Measurements from ENCODE around the gene BABAM2. TPM values are rescaled to one million over a fixed set of nuclear protein-coding genes. Genes with fewer than 3 reads are reported as not detected.
A peak's percentile ranks its signal among the peaks of the same experiment; 100 is the strongest.

The BABAM2 gene
- total and polyA plus RNA-seq, 3 experiments from 2014 or later, result 59.4 to 66.7 (median 65.6) TPM

- H3K4me1 ChIP-seq (ENCODE audit: insufficient read depth, low read length), result peaks cover 4% of the 10 kb centered on the region
- peak overlapping the region in 2 of 8 donors; percentile 61 to 80 for H3K27ac Mint-ChIP-seq
- H3K27me3 Mint-ChIP-seq, result no peaks in the 10 kb centered on the region
- ChIA-PET CTCF (no interaction called here), POLR2A (interaction anchor here (0.7 kb wide), 1 partner anchor 1200 kb away, joined by 3 read pairs; no protein-coding TSS in a partner anchor)
- no peaks in the 10 kb centered on the region for H3K9me3 ChIP-seq (ENCODE audit: low read length)
- H3K36me3 ChIP-seq (ENCODE audit: insufficient read depth, low read length), result no peaks in the 10 kb centered on the region
- no peak for DNase-seq
- no peak overlapping the region for H3K27ac ChIP-seq (ENCODE audit: low read depth, low read length)
- no peak overlapping the region for H3K4me3 ChIP-seq (ENCODE audit: low read length)
- H3K4me3 Mint-ChIP-seq, result no peak overlapping the region
- peaks cover 10 to 38% (median 18%) of the 10 kb centered on the region in 3 donors for H3K4me1 Mint-ChIP-seq
- H3K9me3 Mint-ChIP-seq, result no peaks in the 10 kb centered on the region
- H3K36me3 Mint-ChIP-seq, result peaks cover 4 to 19% (median 11%) of the 10 kb centered on the region in 3 donors
- H3K27me3 ChIP-seq (ENCODE audit: insufficient read depth, low read length, poor library complexity, severe bottlenecking), result no peaks in the 10 kb centered on the region
These were observed 24.3 kb downstream of the BABAM2 start for GRCh38 chr2:27914805-27915175.

- Mint-ChIP-seq H3K36me3 (peaks cover 4 to 19% (median 11%) of the 10 kb centered on the region in 3 donors), H3K4me3 (no peak overlapping the region), H3K9me3 (no peaks in the 10 kb centered on the region), H3K4me1 (peaks cover 14 to 40% (median 22%) of the 10 kb centered on the region in 3 donors), H3K27ac (no peak overlapping the region), H3K27me3 (no peaks in the 10 kb centered on the region)
- Histone ChIP-seq H3K27ac (ENCODE audit: low read depth, low read length) (no peak overlapping the region), H3K9me3 (ENCODE audit: low read length) (no peaks in the 10 kb centered on the region), H3K4me3 (ENCODE audit: low read length) (no peak overlapping the region), H3K27me3 (ENCODE audit: insufficient read depth, low read length, poor library complexity, severe bottlenecking) (no peaks in the 10 kb centered on the region), H3K4me1 (ENCODE audit: insufficient read depth, low read length) (peaks cover 8% of the 10 kb centered on the region), H3K36me3 (ENCODE audit: insufficient read depth, low read length) (no peaks in the 10 kb centered on the region)
- ChIA-PET POLR2A (interaction anchor here (0.7 kb wide), 1 partner anchor 1199 kb away, joined by 3 read pairs; no protein-coding TSS in a partner anchor), CTCF (no interaction called here)
- DNase-seq, result no peak
These were observed 24.7 kb downstream of the BABAM2 start for GRCh38 chr2:27915191-27915590.

- H3K27ac ChIP-seq (ENCODE audit: low read depth, low read length), result no peak overlapping the region
- no peak overlapping the region for H3K27ac Mint-ChIP-seq
These were observed 25.3 kb downstream of the BABAM2 start for GRCh38 chr2:27915874-27916273.

GRCh38 chr2:27916293-27916995 is 25.9 kb downstream of the BABAM2 start:
- H3K4me1 Mint-ChIP-seq, result peaks cover 18 to 43% (median 24%) of the 10 kb centered on the region in 3 donors
- H3K4me3 Mint-ChIP-seq, result no peak overlapping the region
- no peaks in the 10 kb centered on the region for H3K36me3 ChIP-seq (ENCODE audit: insufficient read depth, low read length)
- H3K9me3 Mint-ChIP-seq, result no peaks in the 10 kb centered on the region
- H3K9me3 ChIP-seq (ENCODE audit: low read length), result no peaks in the 10 kb centered on the region
- H3K4me1 ChIP-seq (ENCODE audit: insufficient read depth, low read length), result peaks cover 17% of the 10 kb centered on the region
- no peaks in the 10 kb centered on the region for H3K27me3 ChIP-seq (ENCODE audit: insufficient read depth, low read length, poor library complexity, severe bottlenecking)
- peaks cover 0 to 17% (median 7%) of the 10 kb centered on the region in 3 donors for H3K36me3 Mint-ChIP-seq
- DNase-seq, result no peak
- no peak overlapping the region for H3K4me3 ChIP-seq (ENCODE audit: low read length)
- ChIA-PET POLR2A (no interaction called here), CTCF (no interaction called here)
- no peaks in the 10 kb centered on the region for H3K27me3 Mint-ChIP-seq
- H3K27ac ChIP-seq (ENCODE audit: low read depth, low read length), result no peak overlapping the region
- no peak overlapping the region for H3K27ac Mint-ChIP-seq

More at GRCh38 chr2:27915874-27916273, 25.3 kb downstream of the BABAM2 start:
- no peaks in the 10 kb centered on the region for H3K9me3 ChIP-seq (ENCODE audit: low read length)
- peaks cover 15% of the 10 kb centered on the region for H3K4me1 ChIP-seq (ENCODE audit: insufficient read depth, low read length)
- ChIA-PET POLR2A (no interaction called here), CTCF (no interaction called here)
- no peak overlapping the region for H3K4me3 ChIP-seq (ENCODE audit: low read length)
- Mint-ChIP-seq H3K36me3 (peaks cover 4 to 19% (median 10%) of the 10 kb centered on the region in 3 donors), H3K4me1 (peaks cover 20 to 46% (median 27%) of the 10 kb centered on the region in 3 donors), H3K27me3 (no peaks in the 10 kb centered on the region), H3K9me3 (no peaks in the 10 kb centered on the region), H3K4me3 (no peak overlapping the region)
- H3K27me3 ChIP-seq (ENCODE audit: insufficient read depth, low read length, poor library complexity, severe bottlenecking), result no peaks in the 10 kb centered on the region
- no peaks in the 10 kb centered on the region for H3K36me3 ChIP-seq (ENCODE audit: insufficient read depth, low read length)
- no peak for DNase-seq

- Mint-ChIP-seq H3K27ac (peak overlapping the region; percentile 15 to 95 (median 62)), H3K4me3 (peak overlapping the region in 5 of 7 donors; percentile 19 to 57 (median 42)), H3K36me3 (peaks cover 3 to 7% (median 6%) of the 10 kb centered on the region in 3 donors), H3K27me3 (no peaks in the 10 kb centered on the region), H3K9me3 (no peaks in the 10 kb centered on the region), H3K4me1 (peaks cover 16 to 47% (median 24%) of the 10 kb centered on the region in 3 donors)
- H3K36me3 ChIP-seq (ENCODE audit: insufficient read depth, low read length), result no peaks in the 10 kb centered on the region
- H3K9me3 ChIP-seq (ENCODE audit: low read length), result no peaks in the 10 kb centered on the region
- peak in 2 of 5 donors; percentile 43 to 66 for DNase-seq
- H3K4me1 ChIP-seq (ENCODE audit: insufficient read depth, low read length), result peaks cover 21% of the 10 kb centered on the region
- peak overlapping the region; percentile 23 for H3K4me3 ChIP-seq (ENCODE audit: low read length)
- peak overlapping the region; percentile 57 for H3K27ac ChIP-seq (ENCODE audit: low read depth, low read length)
- ChIA-PET CTCF (no interaction called here), POLR2A (interaction anchor here (2.1 kb wide), 1 partner anchor 30 kb away, joined by 7 read pairs; the partner anchor contains the start of genes BABAM2 and RBKS)
- H3K27me3 ChIP-seq (ENCODE audit: insufficient read depth, low read length, poor library complexity, severe bottlenecking), result no peaks in the 10 kb centered on the region
These were observed 29.8 kb downstream of the BABAM2 start for GRCh38 chr2:27920148-27920885.

GRCh38 chr2:27921424-27921823 is 30.9 kb downstream of the BABAM2 start:
- POLR2A ChIA-PET, result interaction anchor here (2.1 kb wide), 1 partner anchor 31 kb away, joined by 7 read pairs; the partner anchor contains the start of genes BABAM2 and RBKS
- Mint-ChIP-seq H3K9me3 (no peaks in the 10 kb centered on the region), H3K4me3 (no peak overlapping the region), H3K27me3 (no peaks in the 10 kb centered on the region), H3K4me1 (peaks cover 24 to 57% (median 35%) of the 10 kb centered on the region in 3 donors), H3K27ac (peak overlapping the region in 3 of 8 donors; percentile 44 to 73 (median 52)), H3K36me3 (peaks cover 6 to 9% (median 6%) of the 10 kb centered on the region in 3 donors)
- H3K9me3 ChIP-seq (ENCODE audit: low read length), result no peaks in the 10 kb centered on the region
- peaks cover 21% of the 10 kb centered on the region for H3K4me1 ChIP-seq (ENCODE audit: insufficient read depth, low read length)
- DNase-seq, result no peak
- H3K27me3 ChIP-seq (ENCODE audit: insufficient read depth, low read length, poor library complexity, severe bottlenecking), result no peaks in the 10 kb centered on the region
- no peaks in the 10 kb centered on the region for H3K36me3 ChIP-seq (ENCODE audit: insufficient read depth, low read length)
- CTCF ChIA-PET, result no interaction called here
- H3K27ac ChIP-seq (ENCODE audit: low read depth, low read length), result no peak overlapping the region
- H3K4me3 ChIP-seq (ENCODE audit: low read length), result no peak overlapping the region

GRCh38 chr2:27921880-27922547 is 31.5 kb downstream of the BABAM2 start:
- H3K4me3 ChIP-seq (ENCODE audit: low read length), result no peak overlapping the region
- no peak for DNase-seq
- no peaks in the 10 kb centered on the region for H3K9me3 ChIP-seq (ENCODE audit: low read length)
- peaks cover 26 to 60% (median 38%) of the 10 kb centered on the region in 3 donors for H3K4me1 Mint-ChIP-seq
- H3K4me3 Mint-ChIP-seq, result no peak overlapping the region
- ChIA-PET POLR2A (no interaction called here), CTCF (no interaction called here)
- peaks cover 8 to 10% (median 9%) of the 10 kb centered on the region in 3 donors for H3K36me3 Mint-ChIP-seq
- H3K27ac Mint-ChIP-seq, result peak overlapping the region in 5 of 8 donors; percentile 6 to 71 (median 52)
- H3K4me1 ChIP-seq (ENCODE audit: insufficient read depth, low read length), result peaks cover 21% of the 10 kb centered on the region
- H3K27me3 Mint-ChIP-seq, result no peaks in the 10 kb centered on the region
- H3K9me3 Mint-ChIP-seq, result no peaks in the 10 kb centered on the region
- no peaks in the 10 kb centered on the region for H3K27me3 ChIP-seq (ENCODE audit: insufficient read depth, low read length, poor library complexity, severe bottlenecking)
- no peaks in the 10 kb centered on the region for H3K36me3 ChIP-seq (ENCODE audit: insufficient read depth, low read length)
- no peak overlapping the region for H3K27ac ChIP-seq (ENCODE audit: low read depth, low read length)

Measured in CD8-positive, alpha-beta memory T cell (primary cell).